ENCODE data around the gene ATP6V0A4. TPM values are rescaled to one million over a fixed set of nuclear protein-coding genes. Genes with fewer than 3 reads are reported as not detected.
"Not testable (repeated sequence)": the region's sequence is repeated elsewhere in the genome, so short reads cannot be mapped to it uniquely, and the experiment has no call there.

The ATP6V0A4 gene
- total RNA-seq, 1 donor from 2014 or later: not detected

- H3K9me3 ChIP-seq: no peaks in the 10 kb centered on the region
- TF ChIP-seq, protein P1, sequence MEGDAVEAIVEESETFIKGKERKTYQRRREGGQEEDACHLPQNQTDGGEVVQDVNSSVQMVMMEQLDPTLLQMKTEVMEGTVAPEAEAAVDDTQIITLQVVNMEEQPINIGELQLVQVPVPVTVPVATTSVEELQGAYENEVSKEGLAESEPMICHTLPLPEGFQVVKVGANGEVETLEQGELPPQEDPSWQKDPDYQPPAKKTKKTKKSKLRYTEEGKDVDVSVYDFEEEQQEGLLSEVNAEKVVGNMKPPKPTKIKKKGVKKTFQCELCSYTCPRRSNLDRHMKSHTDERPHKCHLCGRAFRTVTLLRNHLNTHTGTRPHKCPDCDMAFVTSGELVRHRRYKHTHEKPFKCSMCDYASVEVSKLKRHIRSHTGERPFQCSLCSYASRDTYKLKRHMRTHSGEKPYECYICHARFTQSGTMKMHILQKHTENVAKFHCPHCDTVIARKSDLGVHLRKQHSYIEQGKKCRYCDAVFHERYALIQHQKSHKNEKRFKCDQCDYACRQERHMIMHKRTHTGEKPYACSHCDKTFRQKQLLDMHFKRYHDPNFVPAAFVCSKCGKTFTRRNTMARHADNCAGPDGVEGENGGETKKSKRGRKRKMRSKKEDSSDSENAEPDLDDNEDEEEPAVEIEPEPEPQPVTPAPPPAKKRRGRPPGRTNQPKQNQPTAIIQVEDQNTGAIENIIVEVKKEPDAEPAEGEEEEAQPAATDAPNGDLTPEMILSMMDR (IDR thresholded peaks at IDR 0.05): no peak
- H3K27ac ChIP-seq: no peak overlapping the region
- no peak for DNase-seq (ENCODE audit: low spot score in 2 of 2)
- H3K36me3 ChIP-seq: no peaks in the 10 kb centered on the region
- H3K27me3 ChIP-seq: no peaks in the 10 kb centered on the region
- no peaks in the 10 kb centered on the region for H3K4me1 ChIP-seq
- H3K4me3 ChIP-seq: no peak overlapping the region
- intact Hi-C loops (cut with DNase I): no loop called here
Observed at GRCh38 chr7:138699661-138700060, 98.3 kb downstream of the ATP6V0A4 start.

GRCh38 chr7:138698281-138698680 is 99.7 kb downstream of the ATP6V0A4 start:
- no peaks in the 10 kb centered on the region for H3K9me3 ChIP-seq
- intact Hi-C loops (cut with DNase I): no loop called here
- no peaks in the 10 kb centered on the region for H3K36me3 ChIP-seq
- no peaks in the 10 kb centered on the region for H3K4me1 ChIP-seq
- no peak for DNase-seq (ENCODE audit: low spot score in 2 of 2)
- no peak overlapping the region for H3K4me3 ChIP-seq
- no peaks in the 10 kb centered on the region for H3K27me3 ChIP-seq
- no peak overlapping the region for H3K27ac ChIP-seq
- TF ChIP-seq, protein P1 (IDR thresholded peaks at IDR 0.05): no peak

DNA sequence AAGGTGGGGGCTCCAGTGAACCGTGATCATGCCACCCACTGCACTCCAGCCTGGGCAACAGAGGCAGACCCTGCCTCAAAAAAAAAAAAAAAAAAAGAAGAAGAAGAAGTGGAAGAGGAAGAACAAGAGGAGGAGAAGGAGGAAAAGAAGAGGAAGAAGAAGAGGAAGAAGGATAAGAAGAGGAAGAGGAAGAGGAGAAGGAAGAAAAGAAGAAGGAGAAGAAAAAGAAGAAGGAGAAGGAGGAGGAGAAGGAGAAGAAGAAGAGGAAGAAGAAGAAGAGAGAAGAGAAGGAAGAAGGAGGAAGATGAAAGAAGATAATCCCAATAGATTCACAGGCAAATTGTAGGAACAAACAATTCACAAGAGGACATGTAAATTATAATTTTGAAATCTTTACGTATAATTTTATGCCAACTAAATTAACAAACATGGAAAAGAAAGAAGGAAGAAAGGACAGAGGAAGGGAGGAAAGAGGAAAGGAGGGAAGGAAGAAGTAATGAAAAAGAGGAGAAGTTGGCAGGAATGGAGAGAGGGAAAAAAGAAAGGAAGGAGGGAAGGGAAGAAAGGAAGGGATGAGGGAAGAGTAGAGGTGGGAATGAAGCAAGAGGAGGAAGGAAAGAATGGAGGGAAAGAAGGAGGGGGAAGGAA is 100.3 kb downstream of the ATP6V0A4 start:
- intact Hi-C loops (cut with DNase I): no loop called here
- H3K4me3 ChIP-seq: no peak overlapping the region
- no peaks in the 10 kb centered on the region for H3K9me3 ChIP-seq
- TF ChIP-seq, protein P1 (IDR thresholded peaks at IDR 0.05): no peak
- no peak overlapping the region for H3K27ac ChIP-seq
- no peaks in the 10 kb centered on the region for H3K4me1 ChIP-seq
- no peaks in the 10 kb centered on the region for H3K36me3 ChIP-seq
- DNase-seq (ENCODE audit: low spot score in 2 of 2): no peak
- H3K27me3 ChIP-seq: no peaks in the 10 kb centered on the region

GRCh38 chr7:138695776-138696175 is 102.2 kb downstream of the ATP6V0A4 start:
- intact Hi-C loops (cut with DNase I); DNase-seq (ENCODE audit: low spot score in 2 of 2); H3K27me3 ChIP-seq; H3K27ac ChIP-seq; H3K4me1 ChIP-seq; H3K36me3 ChIP-seq; H3K9me3 ChIP-seq; H3K4me3 ChIP-seq: not testable (repeated sequence)

GRCh38 chr7:138695106-138695505 is 102.9 kb downstream of the ATP6V0A4 start:
- H3K36me3 ChIP-seq: no peaks in the 10 kb centered on the region
- no peaks in the 10 kb centered on the region for H3K9me3 ChIP-seq
- DNase-seq (ENCODE audit: low spot score in 2 of 2): no peak
- intact Hi-C loops (cut with DNase I): no loop called here
- H3K27ac ChIP-seq: no peak overlapping the region
- no peaks in the 10 kb centered on the region for H3K4me1 ChIP-seq
- H3K4me3 ChIP-seq: no peak overlapping the region
- TF ChIP-seq, protein P1 (IDR thresholded peaks at IDR 0.05): no peak
- H3K27me3 ChIP-seq: no peaks in the 10 kb centered on the region

DNA sequence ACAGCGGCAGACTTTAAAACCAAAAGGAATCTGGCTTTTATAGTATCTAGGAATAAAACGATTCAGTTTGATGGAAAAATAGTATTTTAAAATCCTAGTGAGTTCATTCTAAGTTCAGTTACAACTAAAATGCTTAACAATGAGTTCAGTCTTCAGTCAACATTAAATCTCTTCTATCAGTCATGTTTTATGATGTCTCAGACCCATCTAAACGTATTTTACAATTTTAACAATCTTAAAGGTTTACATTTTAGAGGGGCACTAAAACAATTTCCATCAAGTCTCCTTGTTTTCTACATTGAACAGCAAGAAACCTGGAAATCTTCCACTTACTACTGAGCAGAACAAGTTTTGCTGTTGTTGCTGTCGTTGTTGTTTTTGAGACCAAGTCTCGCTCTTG is 106.8 kb downstream of the ATP6V0A4 start:
- no peak overlapping the region for H3K4me3 ChIP-seq
- TF ChIP-seq, protein P1 (IDR thresholded peaks at IDR 0.05): no peak
- no peak for DNase-seq (ENCODE audit: low spot score in 2 of 2)
- no peaks in the 10 kb centered on the region for H3K36me3 ChIP-seq
- intact Hi-C loops (cut with DNase I): no loop called here
- H3K27me3 ChIP-seq: no peaks in the 10 kb centered on the region
- no peak overlapping the region for H3K27ac ChIP-seq
- H3K4me1 ChIP-seq: no peaks in the 10 kb centered on the region
- H3K9me3 ChIP-seq: no peaks in the 10 kb centered on the region

Data from ascending aorta (tissue), 2 donors.